ENCODE results near the gene WNT7A.

WNT7A gene

DNA sequence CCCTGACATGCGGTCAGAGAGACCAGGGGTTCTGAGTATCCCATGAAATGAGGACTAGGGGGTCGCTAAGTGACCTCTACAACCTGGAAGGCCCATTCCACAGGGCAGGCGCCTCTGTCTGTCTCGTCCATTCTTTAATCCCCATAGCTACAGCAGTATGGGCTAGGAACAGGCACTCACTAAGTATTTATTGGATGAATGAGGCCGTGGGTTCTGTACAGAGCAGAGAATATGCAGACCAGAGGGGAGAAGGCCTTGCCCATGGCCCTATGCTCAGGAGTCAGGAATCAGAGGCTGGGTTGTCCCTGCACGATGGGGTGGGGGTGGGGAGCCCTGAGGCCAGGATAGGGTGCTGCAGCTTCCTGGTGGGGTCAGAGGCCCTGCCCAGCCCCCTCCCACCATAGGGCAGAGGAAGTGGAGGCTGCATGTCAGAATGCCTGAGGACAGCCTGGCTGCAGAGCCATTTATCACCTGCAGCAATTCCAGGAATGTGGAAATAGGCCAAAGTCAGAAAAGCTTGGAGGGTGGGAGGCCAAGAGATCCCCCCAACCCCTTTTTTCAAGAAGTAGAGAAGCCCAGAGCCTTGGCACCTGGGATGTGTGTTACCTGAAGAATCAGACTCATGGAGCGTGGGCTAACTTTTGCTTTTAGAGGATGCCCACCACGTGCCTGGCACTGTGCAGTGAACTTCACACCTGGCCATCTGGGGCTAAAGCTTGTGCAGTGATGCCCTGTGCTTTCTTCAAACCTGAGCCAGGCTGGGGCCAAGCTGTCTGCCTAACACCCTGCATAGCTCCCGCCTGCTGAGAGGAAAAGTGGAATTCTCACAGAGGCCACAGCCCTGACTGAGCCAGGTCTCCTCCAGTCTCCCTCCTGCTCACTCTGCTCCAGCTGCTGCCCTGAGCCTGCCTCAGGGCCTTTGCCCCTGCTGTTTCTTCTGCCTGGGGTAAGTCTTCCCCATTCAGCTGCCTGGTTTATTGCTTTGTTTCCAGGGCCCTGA lies 109.4 kb downstream of the WNT7A start:
- no peak for DNase-seq (ENCODE audit: low spot score)

DNA sequence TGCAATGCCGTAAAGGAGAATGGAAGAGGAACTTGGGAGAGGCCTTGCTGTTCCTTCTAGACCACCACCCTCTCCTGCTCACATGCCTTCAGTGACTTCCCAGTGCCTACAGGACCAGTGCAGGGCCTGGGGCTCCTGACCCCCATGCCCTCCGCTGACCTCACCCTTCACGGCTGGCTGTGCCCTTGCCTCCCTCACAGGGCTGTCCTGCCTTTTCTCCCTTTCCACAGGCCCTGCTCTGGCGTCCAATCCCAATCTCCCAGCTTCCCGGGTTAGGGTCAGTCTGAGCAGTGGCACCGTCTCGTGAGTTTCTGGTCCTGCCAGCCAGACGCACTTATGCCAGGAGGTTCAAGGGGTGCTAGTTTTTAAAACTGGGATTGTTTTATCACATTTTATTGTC lies 110.4 kb downstream of the WNT7A start:
- DNase-seq (ENCODE audit: low spot score) = no peak

DNA sequence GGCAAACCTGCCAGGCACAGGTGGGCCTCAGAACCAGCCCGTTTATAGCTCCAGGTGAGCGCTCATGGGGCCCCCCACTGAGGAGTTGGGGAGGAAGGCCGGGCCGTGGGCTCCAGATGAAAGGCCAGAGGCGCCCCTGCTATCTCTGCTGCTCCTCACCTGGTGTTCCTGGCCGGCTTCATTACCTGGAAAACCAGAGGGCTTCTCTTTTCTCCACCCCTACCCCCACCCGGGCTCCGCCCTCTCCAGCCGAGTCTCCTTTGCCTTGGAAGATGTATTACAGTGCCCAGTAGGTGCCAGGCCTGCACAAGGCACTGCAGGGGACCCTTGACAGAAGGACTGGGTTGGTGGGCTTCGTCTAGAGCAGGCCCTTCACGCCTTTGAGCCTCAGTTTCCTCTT lies 111.4 kb downstream of the WNT7A start:
- no peak for DNase-seq (ENCODE audit: low spot score)

- DNase-seq (ENCODE audit: low spot score) = no peak
These were observed 112.0 kb downstream of the WNT7A start for GRCh38 chr3:13767896-13768295.

DNA sequence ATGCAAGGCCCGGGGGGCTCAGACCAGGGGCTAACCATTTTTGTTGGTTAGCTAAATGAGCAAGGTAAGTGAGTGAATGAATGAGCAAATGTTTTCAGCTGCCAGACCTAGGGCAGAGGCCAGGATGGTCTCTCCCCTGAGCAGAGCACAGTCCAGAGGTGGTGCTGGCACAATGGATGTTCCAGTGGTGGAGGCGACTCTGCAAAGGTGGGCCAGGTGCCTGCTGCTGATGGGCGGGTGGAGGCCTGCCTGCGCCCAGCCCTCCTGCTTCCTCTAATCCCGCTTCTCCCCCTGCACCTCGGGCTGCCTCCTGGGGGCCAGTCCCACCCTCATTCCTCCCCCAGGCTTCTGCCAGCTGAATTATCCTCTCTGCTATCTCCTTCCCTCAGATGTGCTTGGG lies 112.8 kb downstream of the WNT7A start:
- no peak for DNase-seq (ENCODE audit: low spot score)

All from germinal center (tissue), 1 donor.